Measurements from ENCODE around the gene MYO1D.
"Not testable (repeated sequence)": the region's sequence is repeated elsewhere in the genome, so short reads cannot be mapped to it uniquely, and the experiment has no call there.

The MYO1D gene

DNA sequence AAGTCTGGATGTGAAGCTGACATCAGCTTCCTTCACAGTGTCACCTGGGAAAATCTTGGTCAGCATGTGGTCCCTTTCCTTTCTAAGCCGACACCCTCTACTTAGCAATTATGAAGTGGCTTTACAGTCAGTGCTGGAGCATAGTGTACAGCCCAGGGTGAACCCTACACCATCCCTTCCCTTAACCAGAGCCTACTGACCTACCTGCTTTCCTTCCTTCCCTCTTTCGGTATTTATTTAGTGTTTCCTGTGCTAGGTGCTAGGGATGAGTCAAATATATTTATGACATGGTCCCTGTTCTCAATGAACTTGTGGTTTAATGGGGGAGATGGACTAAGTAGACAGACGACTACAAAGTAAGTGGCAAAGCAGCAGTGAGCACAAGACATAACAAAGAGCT lies 312.6 kb downstream of the MYO1D start:
- DNase-seq, result no peak

DNA sequence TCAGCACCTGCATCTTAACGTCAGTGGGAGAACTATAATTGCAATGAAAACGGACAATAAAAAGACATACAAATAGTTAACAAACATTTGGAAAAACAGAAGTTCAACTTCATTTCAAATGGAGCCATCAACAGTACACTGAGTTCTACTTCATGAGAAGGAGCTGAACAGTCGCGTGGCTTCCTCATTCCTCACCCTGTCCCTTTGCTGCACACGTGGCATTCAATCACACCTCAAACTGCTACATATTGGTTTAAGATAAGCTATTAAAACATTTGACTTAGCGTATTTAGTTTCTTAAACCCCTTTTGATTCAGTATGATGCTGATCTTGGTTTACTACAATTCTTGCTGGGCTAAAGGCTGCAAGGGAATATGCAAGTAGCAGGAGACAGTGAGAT lies 313.3 kb downstream of the MYO1D start:
- no peak for DNase-seq

DNA sequence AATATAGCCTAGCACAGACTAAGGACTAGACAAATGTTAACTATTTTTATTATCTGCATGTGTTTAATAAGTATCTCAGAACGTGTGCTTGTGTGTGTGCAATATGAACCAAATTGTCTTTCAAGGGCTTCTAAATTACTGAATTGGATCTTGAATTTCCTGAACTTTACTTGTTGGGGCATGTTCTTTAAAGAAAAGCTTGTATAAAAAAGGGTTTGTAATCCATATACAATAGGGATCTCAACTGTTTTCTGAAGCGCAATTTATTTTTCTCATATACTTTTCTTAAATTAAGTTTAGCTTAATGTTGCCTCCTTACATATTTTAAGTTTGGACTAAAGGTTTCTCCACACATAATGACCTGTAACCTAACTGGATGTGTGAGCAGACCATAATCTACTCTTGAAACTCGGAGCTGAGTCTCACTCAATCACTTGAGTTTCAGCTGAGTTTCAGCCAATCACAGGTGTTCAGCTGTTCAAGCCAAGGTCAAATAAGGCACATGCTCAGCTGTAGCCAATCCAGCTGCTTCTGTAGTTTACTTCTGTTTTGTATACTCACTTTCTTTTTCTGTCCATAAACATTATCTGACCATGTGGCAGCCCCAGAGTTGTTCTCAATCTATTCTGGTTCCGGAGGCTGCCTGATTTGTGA lies 317.8 kb downstream of the MYO1D start:
- DNase-seq, result no peak

DNA sequence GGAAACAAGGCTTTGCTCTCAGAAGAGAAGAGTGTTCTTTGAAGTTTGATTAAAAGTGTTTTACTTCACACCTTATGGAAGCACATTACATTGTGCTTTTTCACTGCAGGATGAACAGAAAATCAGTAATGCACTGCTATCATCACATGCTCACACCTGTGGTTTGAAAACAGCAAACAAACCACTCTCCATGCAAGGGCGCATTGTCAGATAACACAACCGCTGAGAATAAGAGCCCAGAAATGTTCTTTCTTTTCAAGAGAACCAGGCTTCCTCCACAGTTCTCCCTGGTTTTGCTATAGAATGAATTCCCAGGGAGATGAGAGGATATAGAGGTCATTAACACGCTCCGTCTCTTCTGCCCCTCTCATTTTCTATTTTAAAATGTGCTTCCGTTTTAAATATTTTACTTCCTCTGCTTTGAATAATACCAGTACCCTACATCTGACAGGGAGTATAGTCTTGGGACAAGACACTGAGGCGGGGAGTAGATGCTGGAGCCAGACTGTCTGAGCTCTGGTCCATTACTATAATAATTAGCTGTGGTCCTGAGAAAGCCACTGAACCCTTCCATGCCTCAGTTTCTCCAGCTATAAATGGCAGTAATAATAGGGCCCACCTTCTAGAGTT lies 318.5 kb downstream of the MYO1D start:
- DNase-seq, result no peak

DNA sequence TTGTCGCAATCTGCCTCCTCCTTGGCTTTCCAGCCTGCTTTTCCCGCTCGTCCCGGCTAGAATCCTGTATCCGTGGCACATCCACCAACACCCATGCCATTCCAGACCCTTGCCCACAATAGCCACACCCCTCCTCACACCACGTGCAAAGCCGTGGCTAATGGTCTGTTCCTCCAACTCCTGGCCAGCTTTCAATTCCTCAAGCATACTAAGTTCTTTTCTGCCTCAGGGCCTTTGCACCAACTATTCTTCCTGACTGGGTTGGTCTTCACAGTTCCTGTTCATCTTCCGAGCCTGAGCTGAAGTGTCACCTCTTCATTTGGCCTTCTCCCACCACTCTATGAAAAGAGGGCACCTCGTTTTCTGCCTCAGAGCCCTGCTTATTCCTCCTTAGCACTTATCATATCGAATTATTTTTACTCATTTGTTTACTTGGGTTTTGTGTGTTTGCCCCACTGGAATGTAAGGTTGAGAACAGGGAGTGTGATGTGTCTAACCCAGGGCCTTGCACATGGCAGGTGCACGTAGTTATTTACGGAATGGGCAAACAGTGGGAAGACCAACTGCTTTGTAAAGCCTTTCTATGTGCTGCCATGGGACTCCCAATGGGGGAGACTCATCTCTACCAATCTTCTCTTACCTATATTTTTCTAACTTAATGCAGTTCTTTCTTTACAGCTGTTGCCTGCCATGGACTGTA lies 321.2 kb downstream of the MYO1D start:
- no peak for DNase-seq

DNA sequence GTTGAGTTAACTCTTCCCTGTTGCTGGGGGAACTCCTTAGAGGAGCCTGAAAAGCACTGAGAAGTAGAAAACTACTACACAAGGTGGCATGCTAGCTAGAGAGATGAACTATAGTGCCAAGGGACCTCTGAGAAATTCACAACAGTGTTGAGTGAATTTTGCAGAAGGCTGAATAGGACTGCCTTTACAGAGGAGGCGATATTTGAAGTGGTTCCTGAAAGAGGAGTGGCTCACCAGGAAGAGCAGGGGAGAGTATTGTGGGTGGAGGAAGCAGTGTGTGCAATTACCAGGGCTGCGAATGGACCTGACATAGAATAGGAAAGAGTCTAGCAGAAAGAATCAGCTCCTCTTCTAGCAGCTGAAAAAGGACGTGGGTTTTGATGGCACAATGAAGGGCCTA lies 323.8 kb downstream of the MYO1D start:
- no peak for DNase-seq

DNA sequence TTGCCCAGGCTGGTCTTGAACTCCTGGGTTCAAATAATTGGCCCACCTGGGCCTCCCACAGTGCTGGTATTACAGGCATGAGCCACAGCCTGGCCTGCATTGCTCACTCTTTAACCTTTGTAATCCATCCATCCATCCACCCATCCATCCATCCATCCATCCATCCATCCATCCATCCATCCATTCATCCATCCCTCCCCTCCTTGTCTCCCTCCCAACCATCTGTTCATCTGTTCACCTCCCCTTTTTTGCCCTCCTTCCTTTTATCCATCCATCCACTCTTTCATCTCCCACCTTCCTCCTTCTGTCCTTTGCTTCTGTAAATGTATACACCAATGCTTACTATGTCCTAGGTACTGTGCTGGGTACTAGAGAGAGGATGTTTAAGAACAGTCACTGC lies 324.6 kb downstream of the MYO1D start:
- DNase-seq, result no peak

DNA sequence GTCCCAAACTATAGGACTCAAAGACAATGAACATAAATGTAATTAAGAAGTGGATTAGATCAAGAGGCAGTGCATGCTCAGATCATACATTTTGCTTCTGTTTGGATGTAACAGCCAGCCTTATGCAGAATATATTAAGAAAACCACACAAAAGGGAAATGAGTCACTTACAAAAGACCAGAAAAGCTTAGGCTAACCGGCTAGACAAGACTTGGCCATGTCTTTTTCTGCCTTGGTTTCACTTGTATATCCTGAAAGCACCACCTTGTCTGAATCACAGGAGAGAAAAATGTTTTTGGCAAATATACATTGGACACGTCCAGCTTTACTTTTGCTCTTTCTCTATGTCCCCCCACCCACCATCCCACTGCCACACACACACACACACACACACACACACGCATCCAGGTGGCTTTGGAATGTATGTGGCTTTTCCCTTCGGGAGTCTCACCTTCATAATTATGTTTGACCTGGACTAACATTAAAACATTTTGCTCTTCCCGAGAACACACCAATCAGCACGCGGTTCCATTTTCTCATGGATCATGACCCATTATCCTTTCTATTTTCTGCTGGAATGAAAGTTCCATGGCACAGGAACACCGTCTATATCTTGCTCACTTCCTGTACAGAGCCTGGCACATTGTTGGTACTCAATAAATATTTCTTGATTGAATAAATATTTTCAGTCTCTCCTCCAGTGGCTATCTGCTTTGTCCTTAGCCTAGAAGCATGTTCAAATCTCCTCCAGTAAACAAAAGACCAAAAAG lies 325.6 kb downstream of the MYO1D start:
- no peak for DNase-seq

DNA sequence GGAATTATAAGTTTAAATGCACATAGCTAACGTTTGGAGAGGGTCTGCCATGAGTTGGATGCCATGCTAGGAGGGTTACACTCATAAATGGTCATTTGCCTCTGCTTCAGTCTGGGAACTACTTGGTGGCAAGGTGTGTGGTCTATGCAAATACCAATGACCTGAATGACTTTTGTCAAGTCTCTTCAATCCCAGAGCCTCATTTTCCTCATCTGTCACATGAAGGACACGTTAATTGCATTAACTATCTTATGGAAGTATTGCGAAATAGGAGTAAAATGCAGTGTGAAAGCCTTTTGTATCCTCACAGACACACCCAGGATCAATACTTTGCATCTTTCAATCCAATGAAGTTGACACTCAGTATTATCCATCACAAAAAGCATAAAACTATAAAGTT lies 327.4 kb downstream of the MYO1D start:
- no peak for DNase-seq

DNA sequence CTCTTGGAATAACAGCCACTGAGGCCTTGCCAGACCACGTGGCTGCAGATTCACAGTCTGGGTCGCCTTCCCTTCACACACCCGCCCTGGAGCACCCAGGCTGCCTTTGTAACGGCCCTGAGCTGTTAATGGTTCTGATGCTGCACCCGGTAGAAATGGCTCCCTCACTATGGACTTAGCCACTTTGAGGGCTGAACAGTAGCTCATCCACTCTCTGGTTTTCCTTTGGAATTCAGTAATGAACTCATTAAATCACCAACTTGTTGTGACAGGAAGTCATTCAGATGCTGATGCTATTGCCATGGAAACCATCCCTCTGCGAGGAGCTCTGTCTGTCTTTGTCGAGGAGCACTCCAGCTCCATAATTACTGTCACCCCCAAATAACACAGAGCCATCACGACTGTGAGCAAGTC lies 330.9 kb downstream of the MYO1D start:
- no peak for DNase-seq

DNA sequence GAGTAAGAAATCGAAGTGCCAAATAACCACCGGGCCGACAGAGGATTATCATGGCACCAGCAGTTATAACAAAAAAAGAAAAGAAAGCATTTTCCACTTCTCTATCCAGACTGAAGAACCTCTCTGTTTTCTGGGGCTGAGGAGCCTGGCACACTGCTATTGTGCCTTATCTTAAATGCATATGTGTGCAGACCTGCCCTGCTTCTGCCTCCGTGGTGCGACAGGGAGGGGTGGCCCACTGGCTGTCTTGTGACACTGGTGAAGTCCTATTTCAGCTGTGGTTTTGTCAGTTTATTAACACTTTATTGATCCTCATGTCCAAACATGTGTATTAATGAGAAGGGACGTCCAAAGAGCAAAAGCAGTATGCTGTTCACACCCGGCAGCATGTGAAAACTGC lies 334.7 kb downstream of the MYO1D start:
- DNase-seq, result no peak

DNA sequence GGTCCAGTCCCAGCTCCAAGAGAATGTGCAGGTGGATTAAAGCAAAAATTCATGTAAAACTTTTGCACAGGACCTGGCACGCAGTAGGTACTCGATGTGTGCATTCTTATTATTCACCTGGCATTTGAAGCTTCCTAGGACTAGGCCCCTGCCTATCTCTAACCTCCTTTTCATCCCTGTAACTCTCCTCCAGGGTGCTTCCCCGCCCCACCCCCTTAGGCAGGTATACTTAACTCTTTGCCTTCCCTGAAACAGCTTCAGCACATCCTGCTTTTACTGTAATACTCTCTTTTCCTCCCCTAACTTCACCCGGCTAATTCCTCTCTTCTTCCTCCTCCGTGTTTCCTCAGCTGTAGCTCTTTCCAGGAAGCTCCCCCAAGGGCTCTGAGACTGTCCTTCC lies 335.3 kb downstream of the MYO1D start:
- DNase-seq, result no peak

DNA sequence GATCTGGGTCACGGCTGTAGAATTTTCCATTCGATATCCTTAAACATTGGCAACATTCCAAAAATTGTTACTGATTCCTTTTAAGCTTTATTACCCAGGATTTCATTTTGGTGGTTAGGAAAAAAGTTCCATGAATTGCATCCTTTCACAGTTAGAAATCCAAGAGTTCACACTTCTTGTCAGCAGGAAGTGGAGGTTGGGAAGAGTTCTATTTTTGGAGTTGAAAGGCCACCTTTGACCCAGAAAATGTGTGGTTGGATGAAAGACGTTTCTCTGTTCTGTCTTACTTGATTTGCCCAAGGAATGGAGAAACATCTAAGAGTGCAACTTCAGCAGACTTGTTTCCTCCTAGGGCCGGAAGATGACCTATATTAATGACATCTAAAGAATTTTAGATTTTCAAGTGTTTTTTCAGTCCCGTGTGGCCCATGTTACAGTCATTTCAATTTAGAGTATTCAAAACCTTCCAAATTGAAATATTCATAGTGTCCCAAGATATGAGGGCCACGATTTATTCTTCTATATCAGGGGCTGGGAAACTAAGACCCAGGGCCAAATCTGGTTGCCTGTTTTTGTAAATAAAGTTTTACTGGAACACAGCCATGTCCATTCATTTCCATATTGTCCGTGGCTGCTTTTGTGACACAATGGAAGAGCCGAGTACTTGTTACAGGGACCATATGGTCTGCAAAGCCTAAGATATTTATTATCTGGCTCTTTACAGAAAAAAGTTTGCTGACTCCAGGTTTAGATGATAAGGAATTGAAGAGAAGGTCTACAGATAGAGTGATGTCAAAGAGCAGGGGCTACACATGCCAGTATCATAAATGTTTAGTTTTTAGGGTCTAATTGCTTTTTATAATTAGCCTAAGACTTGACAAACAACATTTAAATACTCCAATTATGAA lies 339.9 kb downstream of the MYO1D start:
- DNase-seq, result no peak

DNA sequence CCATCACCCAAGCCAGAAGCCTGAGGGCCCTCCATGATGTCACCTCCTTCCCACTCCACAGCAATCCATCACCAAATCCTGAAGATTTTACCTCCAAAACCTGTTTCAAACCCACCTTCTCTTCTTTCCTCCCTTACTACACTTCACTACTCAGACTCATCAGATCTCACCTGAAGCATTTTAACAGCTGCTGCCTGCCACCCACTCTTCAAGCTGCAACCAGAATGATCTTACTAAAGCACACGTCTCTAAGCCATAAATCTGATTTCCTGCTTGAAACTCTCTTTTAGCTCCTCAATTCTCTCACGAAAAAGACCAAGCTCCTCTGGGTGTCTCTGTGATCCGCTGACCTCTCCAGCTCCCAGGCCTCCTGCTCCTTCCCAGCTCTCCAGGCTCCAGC lies 343.6 kb downstream of the MYO1D start:
- DNase-seq, result no peak

DNA sequence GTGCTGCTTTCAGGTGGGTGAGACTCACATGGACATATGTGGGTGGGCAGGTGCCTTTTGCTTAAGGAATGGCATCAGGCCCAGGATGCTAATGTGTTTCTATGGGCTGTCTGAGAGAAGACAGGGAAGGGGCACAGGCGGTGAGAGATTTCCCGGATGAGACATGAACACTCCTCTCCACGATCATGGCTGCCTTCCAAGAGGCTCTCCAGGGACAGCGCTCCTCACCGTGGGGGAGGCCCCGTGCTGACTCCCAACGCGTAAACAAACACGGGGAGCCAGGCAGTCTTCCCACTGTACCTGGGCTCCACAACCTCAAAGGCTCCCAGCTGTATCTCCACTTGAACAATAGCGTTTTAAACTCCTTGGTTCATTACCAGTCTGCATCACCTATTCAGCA lies 347.3 kb downstream of the MYO1D start:
- DNase-seq, result no peak

DNA sequence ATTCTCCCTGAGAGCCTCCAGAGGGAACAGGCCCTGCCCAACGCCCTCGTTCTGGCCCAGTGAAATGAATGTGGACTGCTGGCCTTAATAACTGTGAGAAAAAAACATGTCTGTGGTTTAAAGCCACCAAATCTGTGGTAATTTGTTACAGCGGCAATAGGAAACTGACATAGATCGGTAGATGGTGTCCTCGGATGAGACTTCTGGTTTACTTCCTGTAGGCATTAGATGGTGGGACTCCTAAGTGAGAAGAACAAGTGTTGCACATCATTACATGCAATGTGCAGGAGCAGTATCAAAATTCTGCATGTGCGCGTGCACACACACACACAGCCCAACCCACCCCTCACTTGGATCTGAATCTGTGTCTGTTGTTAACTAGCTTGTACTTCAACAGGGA lies 348.1 kb downstream of the MYO1D start:
- no peak for DNase-seq

DNA sequence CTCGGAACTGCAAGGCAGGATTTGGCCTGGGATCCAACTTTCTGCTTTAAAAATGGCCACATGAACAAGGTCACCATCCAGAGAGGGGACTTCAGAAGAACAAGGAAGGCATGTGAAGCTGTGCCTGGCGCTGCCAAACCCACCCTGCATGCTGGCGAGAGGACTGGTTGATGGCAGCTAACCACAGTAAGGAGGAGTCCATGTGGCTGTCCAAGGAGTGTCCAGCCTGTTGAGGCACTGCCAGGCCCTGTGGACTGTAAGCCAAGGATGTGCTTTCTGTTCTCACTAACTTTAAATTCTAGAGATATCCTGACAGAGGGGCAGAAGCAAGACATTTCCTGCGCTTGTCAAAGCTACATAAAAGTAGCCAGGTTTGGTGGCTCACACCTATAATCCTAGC lies 349.8 kb downstream of the MYO1D start:
- DNase-seq, result no peak

DNA sequence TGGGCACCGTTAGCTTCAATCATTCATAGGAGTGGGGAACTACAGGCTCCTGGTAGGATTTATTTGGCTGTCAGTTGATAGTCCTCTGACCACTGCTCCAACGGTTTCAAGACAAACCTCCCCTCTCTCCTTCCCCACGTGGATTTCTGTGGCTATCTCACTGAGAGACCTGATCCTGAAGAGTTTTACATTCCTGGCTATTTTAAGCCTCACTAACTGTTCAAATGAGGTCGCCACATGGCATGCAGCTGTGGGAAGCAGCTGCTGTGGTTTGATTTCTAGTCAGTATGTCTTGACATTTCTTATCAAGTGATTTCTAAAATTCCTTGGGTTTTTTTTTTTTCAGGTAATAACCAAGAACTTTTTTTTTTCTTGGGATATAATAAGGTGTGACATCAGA lies 351.8 kb downstream of the MYO1D start:
- no peak for DNase-seq

DNA sequence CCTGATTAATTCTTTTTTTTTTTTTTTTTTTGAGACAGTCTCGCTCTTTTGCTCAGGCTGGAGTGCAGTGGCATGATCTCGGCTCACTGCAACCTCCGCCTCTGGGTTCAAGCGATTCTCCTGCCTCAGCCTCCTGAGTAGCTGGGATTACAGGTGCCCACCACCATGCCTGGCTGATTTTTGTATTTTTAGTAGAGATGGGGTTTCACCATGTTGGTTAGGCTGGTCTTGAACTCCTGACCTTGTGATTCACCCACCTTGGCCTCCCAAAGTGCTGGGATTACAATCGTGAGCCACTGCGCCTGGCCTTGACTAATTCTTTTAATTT lies 352.4 kb downstream of the MYO1D start:
- not testable (repeated sequence) for DNase-seq

DNA sequence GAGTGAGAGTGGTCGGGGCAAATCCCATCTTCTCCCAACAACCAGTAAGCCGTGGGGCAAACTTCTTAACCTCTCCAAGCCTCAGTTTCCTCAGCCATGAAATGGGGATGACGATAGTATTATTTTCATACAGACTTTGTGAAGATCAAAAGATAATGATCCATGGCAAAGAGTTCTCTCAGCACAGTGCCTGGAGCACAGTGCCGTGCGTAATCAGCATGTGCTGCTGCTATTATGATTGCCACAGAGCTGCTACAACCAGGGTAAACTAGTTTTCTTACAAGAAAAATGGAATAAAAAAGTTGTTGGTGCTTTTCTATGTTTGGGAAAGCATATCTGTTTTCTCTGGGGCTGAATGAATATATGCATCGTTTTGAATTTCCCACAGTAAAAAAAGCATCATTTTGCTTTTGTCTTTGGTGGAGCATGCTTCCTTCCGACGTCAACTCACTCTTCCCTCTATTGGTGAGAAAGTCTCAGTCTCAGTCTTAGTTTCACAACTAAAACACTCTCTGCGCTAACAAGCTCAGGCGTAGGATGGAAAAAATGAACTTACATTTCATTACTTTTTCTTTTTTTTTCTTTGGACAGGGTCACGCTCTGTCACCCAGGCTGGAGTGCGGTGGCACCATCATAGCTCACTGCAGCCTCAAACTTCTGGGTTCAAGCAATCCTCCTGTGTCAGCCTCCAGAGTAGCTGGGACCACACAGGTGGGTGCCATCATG lies 352.9 kb downstream of the MYO1D start:
- no peak for DNase-seq

DNA sequence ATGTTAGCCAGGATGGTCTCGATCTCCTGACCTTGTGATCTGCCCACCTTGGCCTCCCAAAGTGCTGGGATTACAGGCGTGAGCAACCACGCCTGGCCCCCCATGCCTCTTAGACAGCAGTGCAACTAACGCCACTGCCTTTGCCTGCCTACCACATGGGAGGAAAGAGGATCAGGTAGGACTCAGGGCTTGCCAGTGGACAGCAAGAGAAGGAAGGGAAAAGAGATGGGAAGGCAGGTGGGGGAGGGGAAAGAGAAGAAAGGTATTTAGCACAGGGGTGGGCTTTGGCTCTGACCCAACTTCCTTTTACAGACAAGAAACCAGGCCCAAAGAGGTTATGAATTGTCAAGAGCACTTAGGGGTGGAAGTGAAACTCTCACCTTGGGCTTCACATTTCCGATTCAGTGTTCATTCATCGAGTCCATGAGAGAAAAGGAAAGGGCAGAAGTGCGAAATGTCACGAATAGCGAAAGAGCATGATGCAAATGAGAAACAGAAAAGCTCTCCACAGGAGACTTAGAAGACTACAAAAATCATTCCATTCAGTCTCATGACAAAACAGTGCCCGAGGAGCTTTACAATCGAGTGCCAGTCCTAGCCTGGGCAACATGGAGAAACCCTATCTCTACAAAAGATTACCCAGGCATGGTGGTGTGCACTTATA lies 353.8 kb downstream of the MYO1D start:
- no peak for DNase-seq
